ENCODE measurements around the gene CARS1.

Gene CARS1

DNA sequence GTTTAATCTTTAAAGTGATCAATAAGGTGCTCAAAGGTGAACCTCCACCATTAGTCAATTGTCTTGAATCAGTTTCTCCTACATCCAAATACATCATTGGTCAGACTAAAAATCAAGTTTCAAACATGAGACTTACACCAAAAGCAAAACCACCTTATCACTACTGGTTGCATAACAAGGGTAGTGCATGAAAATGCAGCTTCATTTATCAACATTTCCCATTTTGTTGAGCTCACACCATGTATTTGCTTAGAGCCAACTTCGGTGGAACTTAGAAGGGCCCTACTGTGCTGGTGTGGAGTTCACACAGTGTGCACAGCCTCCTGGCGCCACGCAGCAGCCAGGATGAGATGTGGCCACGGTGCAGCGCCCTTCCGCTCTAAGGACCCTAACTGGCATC is 104.9 kb downstream of the CARS1 start:
- no peak for DNase-seq

DNA sequence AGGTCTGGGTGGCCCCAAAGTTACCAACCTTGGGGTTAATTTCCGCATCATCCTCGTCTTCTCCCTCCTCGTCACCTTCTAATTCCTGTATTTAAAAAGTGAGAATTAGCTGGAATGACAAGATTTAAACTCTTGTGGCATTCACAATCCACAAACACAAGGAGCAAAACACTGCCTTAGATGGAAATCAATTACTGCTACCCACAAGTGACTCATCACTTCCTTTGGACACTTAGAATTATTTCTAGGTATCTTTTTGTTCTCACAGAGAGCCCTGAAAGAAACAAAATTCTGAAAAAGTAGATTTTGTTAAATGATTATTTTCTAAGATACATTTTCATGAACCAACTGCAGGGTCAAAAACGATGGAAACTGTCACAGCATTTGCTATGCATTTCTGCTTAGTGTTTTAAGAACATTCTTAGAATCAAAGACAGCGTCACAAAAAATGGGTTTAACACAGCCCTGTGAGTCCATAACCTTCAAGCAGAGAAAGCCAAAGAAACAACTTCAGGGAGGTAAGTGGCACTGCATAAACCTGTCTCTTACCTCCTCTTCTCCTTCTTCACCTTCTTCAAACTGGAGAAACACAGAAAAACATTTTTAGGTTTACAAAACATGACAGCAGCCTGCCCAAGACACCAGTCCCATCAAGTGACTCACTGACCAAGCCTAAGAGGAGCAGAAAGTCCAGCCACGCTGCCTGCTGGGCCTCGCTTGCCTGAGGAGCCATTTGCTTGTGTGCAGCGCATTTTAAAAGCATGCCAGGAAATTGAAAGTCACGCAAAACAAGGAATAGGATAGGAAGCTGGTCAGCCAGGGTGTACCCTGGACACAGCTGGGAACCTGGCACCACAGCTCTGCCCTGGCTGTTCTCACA is 105.8 kb downstream of the CARS1 start:
- peak; percentile 85 for DNase-seq
